HCT116 (cell line): ENCODE results near the gene LANCL3. TPM values are rescaled to one million over a fixed set of nuclear protein-coding genes. Genes with fewer than 3 reads are reported as not detected.

Experiments
- ATAC-seq: fragments of 200-7000 bp; cut with Tn5 transposase; 2 replicates; pipeline ENCODE4 v1.9.1; 2020; ENCODE audit warnings: mild to moderate bottlenecking, moderate library complexity
- BruUV-seq: library from RNA; stranded (reverse); fragments of 400-500 nt; replicated peaks from 2 replicates; lab custom pipeline; 2021; lab: Mats Ljungman, UMichigan
- CTCF ChIA-PET: fragments of 300-600 bp; sonication (Branson Sonifier 250); formaldehyde crosslinking; loops from one replicate; lab custom pipeline; 2021; ENCODE audit warnings: antibody characterized with exemption; lab: Charles Lee
- POLR2A ChIA-PET: fragments of 300-600, 350-600 bp; sonication (Branson Sonifier 250); formaldehyde crosslinking; loops from one replicate; lab custom pipeline; 2021; ENCODE audit warnings: antibody characterized with exemption; lab: Charles Lee
- RAD21 ChIA-PET, 2 experiments: fragments of 300-600 bp; sonication (Branson Sonifier 250); formaldehyde crosslinking; loops; one replicate each; lab custom pipeline; 2023; ENCODE audit warnings: low total read pairs in 2 of 2; ENCODE audit not compliant: uncharacterized antibody in 2 of 2, unreplicated experiment in 2 of 2, low non-redundant PET in 1 of 2; lab: Charles Lee
- DNase-seq: peaks from one replicate; pipeline ENCODE4 v3.0.0-alpha.2; 2010; ENCODE audit warnings: low read depth, low spot score
- H2AFZ ChIP-seq: fragments of 200-600 bp; shearing (Covaris generic), sonication (generic); 2 replicates; pipeline ENCODE4 v1.6.1; 2017; ENCODE audit warnings: low read depth, mixed run types, mixed read lengths, antibody characterized with exemption, low read length; ENCODE audit not compliant: poor library complexity, severe bottlenecking
- H3K27ac ChIP-seq: 2 replicates; pipeline ENCODE4 v1.5.1; 2012; ENCODE audit warnings: low read depth, low read length
- H3K27me3 ChIP-seq: fragments of 200-600 bp; sonication (generic); 2 replicates; pipeline ENCODE4 v1.6.1; 2016; ENCODE audit warnings: mixed run types, low read length, mixed read lengths; ENCODE audit not compliant: insufficient read depth
- H3K36me3 ChIP-seq, 2 experiments: fragments of 200-500 bp in 1 of 2; fragments of 200-600 bp in 1 of 2; sonication (Bioruptor generic) in 1 of 2; sonication (generic) in 1 of 2; 2 replicates each; pipeline versions ENCODE4 v1.5.1 to v1.6.1; 2014 to 2016; ENCODE audit warnings: low read length in 2 of 2, inconsistent platforms in 1 of 2, mixed read lengths in 1 of 2, mixed run types in 1 of 2; ENCODE audit not compliant: insufficient read depth in 2 of 2, control insufficient read depth in 1 of 2
- H3K4me1 ChIP-seq, 2 experiments: fragments of 200-600 bp in 1 of 2; sonication (generic) in 1 of 2; 2 replicates each; pipeline versions ENCODE4 v1.5.1 to v1.6.1; 2012 to 2017; ENCODE audit warnings: low read length in 2 of 2, inconsistent platforms in 1 of 2, mild to moderate bottlenecking in 1 of 2, mixed read lengths in 1 of 2, mixed run types in 1 of 2, moderate library complexity in 1 of 2; ENCODE audit not compliant: insufficient read depth in 2 of 2, control insufficient read depth in 1 of 2
- H3K4me2 ChIP-seq: fragments of 200-600 bp; sonication (generic); 2 replicates; pipeline ENCODE4 v1.6.1; 2017; ENCODE audit warnings: mixed run types, low read length, mixed read lengths
- H3K4me3 ChIP-seq, 2 experiments: fragments of 200-600 bp in 1 of 2; sonication (generic) in 1 of 2; replicated peaks in 1 of 2; 2 replicates each; pipeline ENCODE4 v1.5.1; 2011 to 2016; ENCODE audit warnings: low read length in 2 of 2, control low read depth in 1 of 2, low read depth in 1 of 2, mild to moderate bottlenecking in 1 of 2, mixed read lengths in 1 of 2, mixed run types in 1 of 2
- H3K79me2 ChIP-seq: fragments of 200-600 bp; sonication (generic); 2 replicates; pipeline ENCODE4 v1.6.1; 2017; ENCODE audit warnings: mild to moderate bottlenecking, mixed run types, low read length, moderate library complexity, mixed read lengths; ENCODE audit not compliant: insufficient read depth
- H3K9ac ChIP-seq: fragments of 200-600 bp; sonication (generic); 2 replicates; pipeline ENCODE4 v1.6.1; 2016; ENCODE audit warnings: low read length, mixed read lengths
- H3K9me2 ChIP-seq: fragments of 200-600 bp; sonication (generic), shearing (Covaris generic); 2 replicates; pipeline ENCODE4 v1.6.1; 2017; ENCODE audit warnings: mixed run types, mild to moderate bottlenecking, moderate library complexity; ENCODE audit not compliant: insufficient read depth
- H3K9me3 ChIP-seq, 2 experiments: fragments of 200-500 bp in 1 of 2; fragments of 200-600 bp in 1 of 2; sonication (Bioruptor generic) in 1 of 2; sonication (generic) in 1 of 2; 2 replicates each; pipeline ENCODE4 v1.6.1; 2014 to 2017; ENCODE audit warnings: low read length in 2 of 2, mixed read lengths in 2 of 2, inconsistent platforms in 1 of 2, low read depth in 1 of 2, mild to moderate bottlenecking in 1 of 2, mixed run types in 1 of 2, moderate library complexity in 1 of 2; ENCODE audit not compliant: control insufficient read depth in 1 of 2, insufficient read depth in 1 of 2
- H4K20me1 ChIP-seq: fragments of 200-600 bp; sonication (generic), shearing (Covaris generic); 2 replicates; pipeline ENCODE4 v1.6.1; 2017; ENCODE audit warnings: mixed run types, mild to moderate bottlenecking, moderate library complexity; ENCODE audit not compliant: insufficient read depth
- EZH2 ChIP-seq: fragments of 200-600 bp; sonication (generic); IDR thresholded peaks from 2 replicates; pipeline ENCODE4 v1.6.1; 2017; ENCODE audit warnings: antibody characterized with exemption, mixed run types
- EZH2phosphoT487 ChIP-seq: fragments of 200-600 bp; IDR thresholded peaks from 2 replicates; pipeline ENCODE4 v1.6.1; 2018; ENCODE audit warnings: antibody characterized with exemption, borderline replicate concordance
- FOSL1 ChIP-seq: IDR thresholded peaks from 2 replicates; pipeline ENCODE4 v1.6.1; 2012; ENCODE audit warnings: low read depth
- JUND ChIP-seq: IDR thresholded peaks from 2 replicates; pipeline ENCODE4 v1.6.1; 2012
- POLR2A ChIP-seq: IDR thresholded peaks from 2 replicates; pipeline ENCODE4 v1.7.0; 2011; ENCODE audit warnings: borderline replicate concordance; ENCODE audit not compliant: insufficient read depth, insufficient read length; ENCODE audit errors: extremely low read depth
- POLR2AphosphoS5 ChIP-seq: IDR thresholded peaks from 2 replicates; pipeline ENCODE4 v1.6.1; 2011; ENCODE audit warnings: mild to moderate bottlenecking, low read depth, low read length, moderate library complexity
- RAD21 ChIP-seq: IDR thresholded peaks from 2 replicates; pipeline ENCODE4 v1.6.1; 2012; ENCODE audit warnings: low read depth, mild to moderate bottlenecking
- SIN3A ChIP-seq: IDR thresholded peaks from 2 replicates; pipeline ENCODE4 v1.6.1; 2012; ENCODE audit warnings: low read depth
- SRF ChIP-seq: IDR thresholded peaks from 2 replicates; pipeline ENCODE4 v1.6.1; 2012; ENCODE audit warnings: low read depth
- ZNF274 ChIP-seq: fragments of 200-500 bp; sonication (Bioruptor generic); IDR thresholded peaks from 2 replicates; pipeline ENCODE4 v1.6.1; 2014; ENCODE audit warnings: mild to moderate bottlenecking, low read depth, low read length, inconsistent platforms
- intact Hi-C: fragments of 100-400 bp; cut with micrococcal nuclease; formaldehyde crosslinking; loops from 2 replicates; pipeline ENCODE4 v1.10.0; 2022
- total RNA-seq: library from RNA; stranded (reverse); gene quantifications from one replicate; pipeline ENCODE4 v1.2.1, GENCODE V29; 2021; ENCODE audit not compliant: unreplicated experiment
- TF ChIP-seq, protein P1 (sequence below): IDR thresholded peaks from 2 replicates; pipeline ENCODE4 v1.6.1; 2012

The LANCL3 gene
- total RNA-seq, 1 experiment from 2014 or later = 2.4 TPM

DNA sequence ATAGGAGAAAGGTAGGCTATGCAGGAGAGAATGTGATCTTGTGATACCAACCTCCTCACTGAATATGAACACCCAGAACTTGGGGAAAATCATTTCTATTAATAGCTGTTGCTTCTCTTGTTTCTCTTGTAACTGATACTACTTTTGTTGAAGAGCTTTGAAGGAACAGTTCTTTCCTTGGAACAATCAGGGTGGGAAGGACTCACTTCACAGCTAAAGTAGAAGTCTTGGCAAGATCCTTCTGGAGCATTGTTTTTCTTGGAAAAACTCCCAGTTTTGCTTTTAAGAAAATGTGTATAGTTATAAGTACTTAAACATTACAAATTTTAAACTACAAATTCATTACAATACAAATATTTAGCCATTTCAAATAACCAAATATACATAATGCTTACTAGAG, 95.1 kb downstream of the LANCL3 start:
- no peaks in the 10 kb centered on the region for H3K9me3 ChIP-seq
- no peaks in the 10 kb centered on the region for H3K36me3 ChIP-seq
- ATAC-seq = no peak
- no peaks in the 10 kb centered on the region for H3K9me2 ChIP-seq
- H3K4me2 ChIP-seq = no peak overlapping the region
- H3K4me1 ChIP-seq = no peaks in the 10 kb centered on the region
- ChIA-PET POLR2A (no interaction called here), CTCF (no interaction called here), RAD21 (no interaction called here)
- H3K27me3 ChIP-seq = no peaks in the 10 kb centered on the region
- no peak overlapping the region for H3K4me3 ChIP-seq
- BruUV-seq = no TSS peak
- intact Hi-C loops = no loop called here
- no peak overlapping the region for H3K9ac ChIP-seq
- H2AFZ ChIP-seq = no peak overlapping the region
- no peak overlapping the region for H3K27ac ChIP-seq
- no peaks in the 10 kb centered on the region for H3K79me2 ChIP-seq
- TF ChIP-seq SRF = no peak
- TF ChIP-seq EZH2phosphoT487 = no peak
- no peak for TF ChIP-seq POLR2AphosphoS5
- no peak for TF ChIP-seq EZH2
- no peak for TF ChIP-seq FOSL1
- TF ChIP-seq POLR2A = no peak
- no peak for TF ChIP-seq SIN3A
- TF ChIP-seq, protein P1, sequence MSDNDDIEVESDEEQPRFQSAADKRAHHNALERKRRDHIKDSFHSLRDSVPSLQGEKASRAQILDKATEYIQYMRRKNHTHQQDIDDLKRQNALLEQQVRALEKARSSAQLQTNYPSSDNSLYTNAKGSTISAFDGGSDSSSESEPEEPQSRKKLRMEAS = no peak
- no peak for TF ChIP-seq ZNF274
- TF ChIP-seq, all 23 proteins: peak for 0
- DNase-seq = no peak
- no peaks in the 10 kb centered on the region for H4K20me1 ChIP-seq

- no TSS peak for BruUV-seq
- intact Hi-C loops = no loop called here
- H3K4me3 ChIP-seq = no peak overlapping the region
- H3K4me1 ChIP-seq = no peaks in the 10 kb centered on the region
- ChIA-PET CTCF (no interaction called here), POLR2A (no interaction called here), RAD21 (no interaction called here)
- no peak overlapping the region for H3K9ac ChIP-seq
- H3K27ac ChIP-seq = no peak overlapping the region
- H3K9me2 ChIP-seq = no peaks in the 10 kb centered on the region
- H3K9me3 ChIP-seq = no peaks in the 10 kb centered on the region
- ATAC-seq = no peak
- H2AFZ ChIP-seq = no peak overlapping the region
- DNase-seq = no peak
- H4K20me1 ChIP-seq = no peaks in the 10 kb centered on the region
- no peaks in the 10 kb centered on the region for H3K27me3 ChIP-seq
- no peaks in the 10 kb centered on the region for H3K79me2 ChIP-seq
- H3K36me3 ChIP-seq = no peaks in the 10 kb centered on the region
- no peak overlapping the region for H3K4me2 ChIP-seq
- TF ChIP-seq, protein P1 = no peak
- no peak for TF ChIP-seq EZH2phosphoT487
- TF ChIP-seq POLR2A = no peak
- TF ChIP-seq JUND = no peak
- no peak for TF ChIP-seq POLR2AphosphoS5
- no peak for TF ChIP-seq RAD21
These were observed 95.7 kb downstream of the LANCL3 start for GRCh38 chrX:37667141-37667540.
